ENCODE results near the gene IRS1. TPM values are rescaled to one million over a fixed set of nuclear protein-coding genes. Genes with fewer than 3 reads are reported as not detected.

IRS1 gene
- total and polyA plus RNA-seq, 8 donors, result 13.3 to 43.5 (median 34.7) TPM

- TF ChIP-seq, protein P1, sequence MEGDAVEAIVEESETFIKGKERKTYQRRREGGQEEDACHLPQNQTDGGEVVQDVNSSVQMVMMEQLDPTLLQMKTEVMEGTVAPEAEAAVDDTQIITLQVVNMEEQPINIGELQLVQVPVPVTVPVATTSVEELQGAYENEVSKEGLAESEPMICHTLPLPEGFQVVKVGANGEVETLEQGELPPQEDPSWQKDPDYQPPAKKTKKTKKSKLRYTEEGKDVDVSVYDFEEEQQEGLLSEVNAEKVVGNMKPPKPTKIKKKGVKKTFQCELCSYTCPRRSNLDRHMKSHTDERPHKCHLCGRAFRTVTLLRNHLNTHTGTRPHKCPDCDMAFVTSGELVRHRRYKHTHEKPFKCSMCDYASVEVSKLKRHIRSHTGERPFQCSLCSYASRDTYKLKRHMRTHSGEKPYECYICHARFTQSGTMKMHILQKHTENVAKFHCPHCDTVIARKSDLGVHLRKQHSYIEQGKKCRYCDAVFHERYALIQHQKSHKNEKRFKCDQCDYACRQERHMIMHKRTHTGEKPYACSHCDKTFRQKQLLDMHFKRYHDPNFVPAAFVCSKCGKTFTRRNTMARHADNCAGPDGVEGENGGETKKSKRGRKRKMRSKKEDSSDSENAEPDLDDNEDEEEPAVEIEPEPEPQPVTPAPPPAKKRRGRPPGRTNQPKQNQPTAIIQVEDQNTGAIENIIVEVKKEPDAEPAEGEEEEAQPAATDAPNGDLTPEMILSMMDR (IDR thresholded peaks at IDR 0.05), result no peak
Observed at GRCh38 chr2:226828191-226828590, 28.6 kb upstream of the IRS1 start.

GRCh38 chr2:226825056-226825455, 25.4 kb upstream of the IRS1 start:
- H3K4me3 ChIP-seq, result no peak overlapping the region
- ATAC-seq (no peak), DNase-seq (no peak)
- H3K27me3 ChIP-seq, result no peaks in the 10 kb centered on the region
- TF ChIP-seq, protein P1 (IDR thresholded peaks at IDR 0.05), result no peak
- no peaks in the 10 kb centered on the region for H3K36me3 ChIP-seq
- no peaks in the 10 kb centered on the region for H3K4me1 ChIP-seq
- peaks cover 0 to 4% of the 10 kb centered on the region in 2 donors for H3K9me3 ChIP-seq
- H3K27ac ChIP-seq, result no peak overlapping the region
- intact Hi-C loops (cut with DNase I), result no loop called here

More at GRCh38 chr2:226828191-226828590, 28.6 kb upstream of the IRS1 start:
- DNase-seq, result no peak
- no peak for ATAC-seq
- Histone ChIP-seq H3K9me3 (peaks cover 0 to 4% of the 10 kb centered on the region in 2 donors), H3K27me3 (no peaks in the 10 kb centered on the region), H3K27ac (no peak overlapping the region), H3K36me3 (no peaks in the 10 kb centered on the region), H3K4me1 (no peaks in the 10 kb centered on the region), H3K4me3 (no peak overlapping the region)
- intact Hi-C loops (cut with DNase I), result no loop called here

- H3K4me3 ChIP-seq, result no peak overlapping the region
- H3K9me3 ChIP-seq, result peaks cover 0 to 4% of the 10 kb centered on the region in 2 donors
- no peak for ATAC-seq
- no peak overlapping the region for H3K27ac ChIP-seq
- no peaks in the 10 kb centered on the region for H3K36me3 ChIP-seq
- TF ChIP-seq, protein P1 (IDR thresholded peaks at IDR 0.05), result no peak
- intact Hi-C loops (cut with DNase I), result no loop called here
- peaks cover 0 to 14% of the 10 kb centered on the region in 2 donors for H3K27me3 ChIP-seq
- H3K4me1 ChIP-seq, result no peaks in the 10 kb centered on the region
- no peak for DNase-seq
Observed at GRCh38 chr2:226818930-226819329, 19.3 kb upstream of the IRS1 start.

- Histone ChIP-seq H3K36me3 (no peaks in the 10 kb centered on the region), H3K4me1 (no peaks in the 10 kb centered on the region), H3K4me3 (no peak overlapping the region), H3K9me3 (no peaks in the 10 kb centered on the region), H3K27ac (no peak overlapping the region), H3K27me3 (peaks cover 0 to 15% of the 10 kb centered on the region in 2 donors)
- DNase-seq, result no peak
- intact Hi-C loops (cut with DNase I), result no loop called here
- TF ChIP-seq, protein P1 (IDR thresholded peaks at IDR 0.05), result no peak
- no peak for ATAC-seq
Observed at GRCh38 chr2:226813148-226813701, 13.6 kb upstream of the IRS1 start.

DNA sequence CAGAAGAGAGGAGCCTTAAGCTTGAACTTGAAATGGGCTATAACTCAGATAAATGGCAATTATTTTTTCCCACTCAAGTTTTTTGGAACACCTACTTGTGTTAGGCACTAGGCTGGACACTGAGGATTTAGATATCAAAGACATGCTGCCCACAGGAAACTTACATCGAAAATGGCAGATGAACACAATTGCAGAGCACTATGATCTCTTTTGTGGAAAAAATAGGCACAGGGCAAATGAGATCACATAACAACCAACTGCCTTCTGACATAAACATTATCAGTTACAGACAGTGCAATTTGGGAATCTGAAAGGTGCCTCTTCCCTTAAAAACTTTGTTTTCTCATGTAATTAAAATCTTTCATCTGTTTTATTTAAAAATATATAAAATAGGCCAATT, 3.8 kb upstream of the IRS1 start:
- intact Hi-C loops (cut with DNase I), result loop anchor here in 1 of 2 donors (5.0 to 10.0 kb wide), 2 partner anchors 919 to 1131 kb away; no protein-coding TSS in a partner anchor

More for the DNA sequence above, 3.8 kb upstream of the IRS1 start:
- Histone ChIP-seq H3K9me3 (no peaks in the 10 kb centered on the region), H3K27ac (no peak overlapping the region), H3K4me3 (no peak overlapping the region), H3K27me3 (peaks cover 0 to 65% of the 10 kb centered on the region in 2 donors), H3K36me3 (no peaks in the 10 kb centered on the region), H3K4me1 (peaks cover 3 to 39% of the 10 kb centered on the region in 2 donors)
- ATAC-seq, result no peak
- TF ChIP-seq, protein P1 (IDR thresholded peaks at IDR 0.05), result no peak
- no peak for DNase-seq
